C4-2B (cell line): ENCODE results near the gene QTRT2.

Source experiments
- H3K27ac ChIP-seq: fragments of 450-650 bp; 2 replicates; pipeline ENCODE4 v1.5.1; 2017
- ZFX ChIP-seq: fragments of 450-650 bp; IDR thresholded peaks from 2 replicates; pipeline ENCODE4 v1.6.1; 2017
- TF ChIP-seq, protein P1 (sequence below): fragments of 450-650 bp; conservative IDR thresholded peaks from 2 replicates; pipeline ENCODE4 v1.5.1; 2017; ENCODE audit warnings: mild to moderate bottlenecking

Gene QTRT2

DNA sequence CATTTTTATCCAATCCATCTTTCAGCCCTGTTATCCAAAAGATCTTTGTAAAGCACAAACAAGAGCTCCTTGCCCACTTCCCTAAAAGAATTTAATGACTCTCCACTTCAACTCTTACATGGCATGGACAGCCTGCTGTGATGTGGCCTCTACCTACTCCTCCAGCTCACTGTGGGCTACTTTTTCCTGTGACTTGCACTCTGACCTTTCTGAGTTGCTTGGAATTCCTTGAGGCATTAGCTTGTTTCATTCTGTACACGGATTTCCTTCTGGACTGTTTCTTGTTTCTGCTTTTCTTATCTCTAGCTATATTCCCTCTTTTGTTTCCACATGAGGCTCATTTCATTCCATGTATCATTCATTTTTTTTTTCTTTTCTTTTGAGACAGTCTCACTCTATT, 15.2 kb downstream of the QTRT2 start:
- TF ChIP-seq, protein P1, sequence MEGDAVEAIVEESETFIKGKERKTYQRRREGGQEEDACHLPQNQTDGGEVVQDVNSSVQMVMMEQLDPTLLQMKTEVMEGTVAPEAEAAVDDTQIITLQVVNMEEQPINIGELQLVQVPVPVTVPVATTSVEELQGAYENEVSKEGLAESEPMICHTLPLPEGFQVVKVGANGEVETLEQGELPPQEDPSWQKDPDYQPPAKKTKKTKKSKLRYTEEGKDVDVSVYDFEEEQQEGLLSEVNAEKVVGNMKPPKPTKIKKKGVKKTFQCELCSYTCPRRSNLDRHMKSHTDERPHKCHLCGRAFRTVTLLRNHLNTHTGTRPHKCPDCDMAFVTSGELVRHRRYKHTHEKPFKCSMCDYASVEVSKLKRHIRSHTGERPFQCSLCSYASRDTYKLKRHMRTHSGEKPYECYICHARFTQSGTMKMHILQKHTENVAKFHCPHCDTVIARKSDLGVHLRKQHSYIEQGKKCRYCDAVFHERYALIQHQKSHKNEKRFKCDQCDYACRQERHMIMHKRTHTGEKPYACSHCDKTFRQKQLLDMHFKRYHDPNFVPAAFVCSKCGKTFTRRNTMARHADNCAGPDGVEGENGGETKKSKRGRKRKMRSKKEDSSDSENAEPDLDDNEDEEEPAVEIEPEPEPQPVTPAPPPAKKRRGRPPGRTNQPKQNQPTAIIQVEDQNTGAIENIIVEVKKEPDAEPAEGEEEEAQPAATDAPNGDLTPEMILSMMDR = no peak
- no peak for TF ChIP-seq ZFX
- H3K27ac ChIP-seq = no peak overlapping the region

DNA sequence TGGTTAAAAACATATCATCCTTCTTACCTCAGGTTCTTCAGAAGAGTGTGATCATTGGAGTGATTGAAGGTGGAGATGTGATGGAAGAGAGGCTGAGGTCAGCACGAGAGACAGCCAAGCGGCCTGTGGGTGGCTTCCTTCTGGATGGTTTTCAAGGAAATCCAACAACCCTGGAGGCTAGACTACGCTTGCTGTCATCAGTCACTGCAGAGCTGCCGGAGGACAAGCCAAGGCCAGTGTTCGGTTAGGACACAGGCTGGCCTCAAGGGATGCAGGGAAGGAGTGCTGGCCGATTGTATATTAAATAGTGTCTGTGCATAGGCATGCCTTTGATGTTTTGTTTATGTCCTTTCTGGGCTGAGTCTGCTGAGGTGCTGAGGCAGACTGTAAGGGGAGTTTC, 20.2 kb downstream of the QTRT2 start:
- H3K27ac ChIP-seq = no peak overlapping the region
- TF ChIP-seq, protein P1 = no peak
- TF ChIP-seq ZFX = no peak

DNA sequence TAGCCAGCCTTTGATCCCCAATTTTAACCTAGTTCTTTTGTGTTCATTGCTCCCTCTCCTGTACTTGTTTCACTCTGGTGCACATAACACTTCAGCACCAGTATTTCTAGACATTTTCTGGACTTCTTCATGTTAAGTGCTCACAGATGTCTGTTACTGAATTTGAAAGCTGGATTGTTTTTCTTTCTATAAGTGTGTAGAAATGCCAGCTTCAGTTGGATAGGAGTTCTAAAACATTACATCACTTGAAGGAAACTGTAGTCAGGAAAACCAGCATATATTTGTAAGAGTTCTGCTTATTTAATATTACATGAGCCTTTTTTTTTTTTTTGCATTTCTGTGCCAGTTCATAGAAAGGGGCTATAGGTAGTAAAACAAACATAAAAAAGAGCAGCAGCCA, 21.6 kb downstream of the QTRT2 start:
- no peak overlapping the region for H3K27ac ChIP-seq
- TF ChIP-seq ZFX = no peak
- TF ChIP-seq, protein P1 = no peak

DNA sequence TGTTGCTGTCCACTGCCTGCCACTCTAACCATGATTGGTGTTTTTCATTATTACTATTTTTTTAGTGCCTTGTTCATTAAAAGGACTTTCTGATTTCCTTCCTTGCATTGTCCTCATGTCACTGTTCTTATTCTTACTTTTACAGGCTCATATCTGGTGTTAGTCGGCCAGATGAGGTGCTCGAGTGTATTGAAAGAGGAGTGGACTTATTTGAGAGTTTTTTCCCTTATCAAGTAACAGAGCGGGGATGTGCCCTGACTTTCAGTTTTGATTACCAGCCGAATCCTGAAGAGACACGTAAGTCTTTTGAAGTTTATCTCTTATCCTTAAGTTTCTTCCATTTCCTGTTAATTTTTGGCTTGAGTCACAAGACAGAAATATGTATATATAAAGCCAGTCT, 23.2 kb downstream of the QTRT2 start:
- H3K27ac ChIP-seq = no peak overlapping the region
- TF ChIP-seq, protein P1 = no peak
- no peak for TF ChIP-seq ZFX

DNA sequence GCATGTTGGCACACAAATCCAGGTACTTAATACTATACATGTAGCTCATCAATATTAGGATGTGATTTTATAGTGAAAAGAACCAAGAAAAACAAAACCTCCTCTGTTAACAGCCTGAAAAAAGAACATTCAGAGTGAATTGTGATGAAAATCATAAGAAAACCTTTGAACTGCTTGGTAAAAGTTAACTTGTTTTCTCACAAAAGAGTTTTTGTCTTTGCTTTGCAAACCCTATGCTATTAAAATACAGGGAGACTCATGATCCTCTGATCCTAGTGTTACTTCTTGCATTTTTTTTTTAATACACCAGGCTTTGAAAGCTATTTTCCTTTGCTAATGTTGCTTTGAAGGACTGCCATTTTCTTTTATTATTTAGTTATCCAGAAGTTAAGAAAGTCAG, 23.7 kb downstream of the QTRT2 start:
- TF ChIP-seq, protein P1 = no peak
- TF ChIP-seq ZFX = no peak
- no peak overlapping the region for H3K27ac ChIP-seq

DNA sequence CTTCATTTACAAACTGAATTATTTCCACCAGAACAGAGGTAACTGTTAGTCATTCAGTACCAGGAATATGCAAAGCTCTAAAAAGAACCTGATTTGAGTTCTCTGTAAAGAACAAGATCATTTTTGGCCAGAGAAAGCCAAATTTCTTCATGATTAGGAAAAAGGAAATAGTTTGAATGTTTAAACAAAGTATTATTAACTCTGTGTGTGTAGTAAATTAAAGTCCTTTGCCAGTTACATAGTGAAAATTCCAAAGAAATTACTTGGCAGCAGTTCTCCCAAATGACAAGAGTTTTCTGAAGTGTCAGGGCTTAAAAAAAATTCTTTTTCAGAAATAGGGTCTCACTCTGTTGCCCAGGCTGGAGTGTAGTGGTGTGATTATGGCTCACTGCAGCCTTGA, 24.5 kb downstream of the QTRT2 start:
- TF ChIP-seq, protein P1 = no peak
- no peak for TF ChIP-seq ZFX
- H3K27ac ChIP-seq = no peak overlapping the region

DNA sequence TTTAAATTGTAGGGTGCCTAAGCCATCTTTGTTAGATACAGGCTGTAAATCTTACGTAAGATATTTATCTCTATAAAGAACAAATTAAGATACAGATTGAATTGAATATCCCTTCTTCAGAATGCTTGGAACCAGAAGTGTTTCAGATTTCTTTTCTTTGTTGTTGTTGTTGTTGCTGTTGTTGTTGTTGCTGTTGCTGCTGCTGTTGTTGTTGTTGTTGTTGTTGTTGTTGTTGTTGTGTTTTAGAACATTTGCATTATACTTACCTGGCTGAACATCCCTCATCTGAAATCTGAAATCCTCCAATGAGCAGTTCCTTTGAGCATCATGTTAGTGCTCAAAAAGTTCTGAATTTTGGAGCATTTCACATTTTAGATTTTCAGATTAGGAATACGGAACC, 26.6 kb downstream of the QTRT2 start:
- TF ChIP-seq, protein P1 = no peak
- TF ChIP-seq ZFX = no peak
- H3K27ac ChIP-seq = no peak overlapping the region

DNA sequence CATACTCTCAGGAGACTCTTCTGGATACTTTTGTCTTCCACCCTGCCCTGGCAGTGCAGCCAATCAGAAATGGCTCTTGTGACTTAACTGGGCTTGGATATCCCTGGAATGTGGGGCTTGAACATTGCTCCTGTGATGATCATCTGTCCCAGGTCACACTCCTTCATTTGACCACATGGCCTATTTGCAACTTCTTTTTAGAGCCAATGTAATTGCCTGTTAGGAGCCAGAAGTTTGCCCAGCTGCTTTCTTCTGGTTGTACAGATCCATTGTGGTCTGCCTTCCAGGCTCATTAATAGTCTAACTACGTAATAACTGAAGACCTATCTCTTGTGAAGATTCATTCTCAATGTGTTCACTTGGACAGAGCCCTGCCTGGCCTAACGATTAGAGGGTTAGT, 29.8 kb downstream of the QTRT2 start:
- TF ChIP-seq ZFX = no peak
- TF ChIP-seq, protein P1 = no peak
- H3K27ac ChIP-seq = no peak overlapping the region
